ENCODE measurements around the gene SPATA33.

DNA sequence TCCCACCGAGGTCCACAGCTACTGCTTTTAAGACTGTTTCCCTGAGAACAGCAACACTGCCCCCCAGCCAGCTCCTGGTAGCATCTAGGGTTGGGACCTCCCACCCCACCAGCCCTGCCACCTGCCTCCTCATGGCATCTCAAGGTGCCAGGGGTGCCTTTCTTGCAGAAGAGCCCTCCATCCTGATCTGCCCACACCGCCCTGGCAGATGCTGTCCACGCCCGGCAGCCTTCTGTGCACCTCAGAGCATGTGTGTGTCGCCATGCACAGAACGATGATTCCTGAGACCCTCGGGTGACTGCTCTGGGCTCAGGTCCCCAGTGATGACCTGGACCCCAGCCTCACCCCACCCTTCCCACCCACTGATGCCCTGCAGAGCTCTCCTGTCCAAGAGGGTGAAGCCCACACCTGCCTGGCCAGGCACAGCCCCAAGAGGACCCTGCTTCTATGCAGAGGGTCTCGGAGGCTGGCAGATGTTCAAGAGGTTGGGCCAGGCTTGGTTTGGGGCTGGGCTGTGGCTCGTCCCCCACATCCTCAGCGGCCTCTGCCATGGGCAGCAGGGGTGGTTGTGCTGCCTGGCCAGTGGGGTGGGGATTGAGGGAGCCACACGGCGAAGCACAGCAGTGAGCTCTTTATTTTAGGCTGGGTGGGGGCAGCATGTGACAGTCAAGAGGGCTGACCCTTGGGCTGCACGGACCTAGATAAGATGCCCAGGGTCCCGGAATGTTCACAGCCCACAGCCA lies 49.1 kb downstream of the SPATA33 start:
- TF ChIP-seq NFIC (IDR thresholded peaks at IDR 0.05; ENCODE audit: low read depth, low read length) (no peak), CTCF (IDR thresholded peaks at IDR 0.05 in 2 of 3, conservative IDR thresholded peaks at IDR 0.05 in 1 of 3; ENCODE audit: control insufficient read depth in 2 of 3, extremely low read depth in 1 of 3, insufficient read depth in 1 of 3, low read depth in 3 of 3, low read length in 3 of 3) (no peak), POLR2A (IDR thresholded peaks at IDR 0.05; ENCODE audit: low read depth, low read length) (no peak), EGR1 (IDR thresholded peaks at IDR 0.05; ENCODE audit: borderline replicate concordance in 1 of 2, low read depth in 2 of 2, low read length in 2 of 2) (no peak), EP300 (IDR thresholded peaks at IDR 0.05; ENCODE audit: borderline replicate concordance in 1 of 2, control insufficient read depth in 1 of 2, low read depth in 2 of 2, low read length in 2 of 2) (no peak), EZH2 (IDR thresholded peaks at IDR 0.05; ENCODE audit: borderline replicate concordance, control insufficient read depth, low read depth, low read length) (no peak), POLR2AphosphoS5 (IDR thresholded peaks at IDR 0.05; ENCODE audit: low read length) (no peak), SREBF2 (IDR thresholded peaks at IDR 0.05; ENCODE audit: low read length) (no peak), RFX5 (IDR thresholded peaks at IDR 0.05; ENCODE audit: low read depth, low read length) (no peak), MEF2A (IDR thresholded peaks at IDR 0.05; ENCODE audit: insufficient read depth, low read depth, low read length) (no peak), NBN (IDR thresholded peaks at IDR 0.05) (no peak), ZBTB11 (CRISPR knock-in tag; IDR thresholded peaks at IDR 0.05) (no peak)
- TF ChIP-seq, protein P1, sequence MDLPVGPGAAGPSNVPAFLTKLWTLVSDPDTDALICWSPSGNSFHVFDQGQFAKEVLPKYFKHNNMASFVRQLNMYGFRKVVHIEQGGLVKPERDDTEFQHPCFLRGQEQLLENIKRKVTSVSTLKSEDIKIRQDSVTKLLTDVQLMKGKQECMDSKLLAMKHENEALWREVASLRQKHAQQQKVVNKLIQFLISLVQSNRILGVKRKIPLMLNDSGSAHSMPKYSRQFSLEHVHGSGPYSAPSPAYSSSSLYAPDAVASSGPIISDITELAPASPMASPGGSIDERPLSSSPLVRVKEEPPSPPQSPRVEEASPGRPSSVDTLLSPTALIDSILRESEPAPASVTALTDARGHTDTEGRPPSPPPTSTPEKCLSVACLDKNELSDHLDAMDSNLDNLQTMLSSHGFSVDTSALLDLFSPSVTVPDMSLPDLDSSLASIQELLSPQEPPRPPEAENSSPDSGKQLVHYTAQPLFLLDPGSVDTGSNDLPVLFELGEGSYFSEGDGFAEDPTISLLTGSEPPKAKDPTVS (IDR thresholded peaks at IDR 0.05; ENCODE audit: low read depth, low read length) = no peak

Measured in GM12878 (cell line).